CD14-positive monocyte (primary cell): ENCODE measurements around the gene RHOF. TPM values are rescaled to one million over a fixed set of nuclear protein-coding genes. Genes with fewer than 3 reads are reported as not detected.

Experiments
- DNase-seq, 3 donors: peaks; one replicate each; pipeline ENCODE4 v3.0.0-alpha.2; 2011 to 2022
- H2AFZ ChIP-seq: 2 replicates; pipeline ENCODE4 v1.6.0; 2012; ENCODE audit warnings: mild to moderate bottlenecking, low read depth, low read length, inconsistent platforms; ENCODE audit not compliant: insufficient read depth, poor library complexity, severe bottlenecking
- H3K27ac ChIP-seq, 2 donors: 1 replicate in 1 of 2; 2 replicates in 1 of 2; pipeline ENCODE4 v1.5.1; 2012 to 2013; ENCODE audit warnings: low read length in 2 of 2, control low read depth in 1 of 2, inconsistent platforms in 1 of 2, low read depth in 1 of 2, mild to moderate bottlenecking in 1 of 2
- H3K27me3 ChIP-seq, 2 donors: one replicate each; pipeline versions ENCODE4 v1.6.0 to v1.6.1; 2011 to 2013; ENCODE audit warnings: low read length in 2 of 2; ENCODE audit not compliant: control insufficient read depth in 2 of 2, insufficient read depth in 2 of 2
- H3K36me3 ChIP-seq, 2 donors: replicated peaks in 1 of 2; 1 replicate in 1 of 2; 2 replicates in 1 of 2; pipeline versions ENCODE4 v1.5.1 to v1.6.1; 2012 to 2013; ENCODE audit warnings: low read length in 2 of 2, control low read depth in 1 of 2, inconsistent platforms in 1 of 2, mild to moderate bottlenecking in 1 of 2; ENCODE audit not compliant: insufficient read depth in 2 of 2, control insufficient read depth in 1 of 2
- H3K4me1 ChIP-seq, 2 donors: 1 replicate in 1 of 2; 2 replicates in 1 of 2; pipeline versions ENCODE4 v1.5.1 to v1.6.1; 2012 to 2013; ENCODE audit warnings: low read length in 2 of 2, control low read depth in 1 of 2, inconsistent platforms in 1 of 2, mild to moderate bottlenecking in 1 of 2, moderate library complexity in 1 of 2; ENCODE audit not compliant: insufficient read depth in 2 of 2, control insufficient read depth in 1 of 2
- H3K4me2 ChIP-seq: replicated peaks from 2 replicates; pipeline ENCODE3; 2012; ENCODE audit warnings: low read length, moderate library complexity, mild to moderate bottlenecking; ENCODE audit not compliant: poor library complexity, severe bottlenecking; ENCODE audit errors: extremely low read depth
- H3K4me3 ChIP-seq, 3 experiments: fragments of 200-600 bp in 1 of 3; sonication (generic) in 1 of 3; replicated peaks in 1 of 3; 1 replicate in 2 of 3; 2 replicates in 1 of 3; pipeline ENCODE4 v1.5.1; 2011 to 2013; ENCODE audit warnings: low read length in 3 of 3, mild to moderate bottlenecking in 3 of 3, control low read depth in 2 of 3, low read depth in 2 of 3, inconsistent platforms in 1 of 3, moderate library complexity in 1 of 3
- H3K79me2 ChIP-seq: 2 replicates; pipeline ENCODE4 v1.6.0; 2012; ENCODE audit warnings: mild to moderate bottlenecking, control low read depth, inconsistent platforms, low read length, moderate library complexity; ENCODE audit not compliant: insufficient read depth
- H3K9ac ChIP-seq: 2 replicates; pipeline ENCODE4 v1.6.0; 2017; ENCODE audit warnings: low read length, mild to moderate bottlenecking; ENCODE audit not compliant: insufficient read depth, poor library complexity, severe bottlenecking
- H3K9me3 ChIP-seq, 2 donors: replicated peaks in 1 of 2; 1 replicate in 1 of 2; 2 replicates in 1 of 2; pipeline versions ENCODE4 v1.5.1 to v1.6.1; 2012 to 2013; ENCODE audit warnings: low read length in 2 of 2, control low read depth in 1 of 2; ENCODE audit not compliant: control insufficient read depth in 1 of 2, insufficient read depth in 1 of 2
- H4K20me1 ChIP-seq: 2 replicates; pipeline ENCODE4 v1.6.0; 2012; ENCODE audit warnings: mild to moderate bottlenecking, low read length, control low read depth, moderate library complexity; ENCODE audit not compliant: insufficient read depth
- H3K27ac Mint-ChIP-seq, 7 donors: one replicate each; pipeline ENCODE4 v1.8.0; 2020; ENCODE audit warnings: mild to moderate bottlenecking in 7 of 7, mixed read lengths in 7 of 7, moderate library complexity in 6 of 7, inconsistent platforms in 2 of 7
- H3K27me3 Mint-ChIP-seq, 3 donors: one replicate each; pipeline ENCODE4 v1.8.0; 2021 to 2022; ENCODE audit warnings: low read depth in 3 of 3, mild to moderate bottlenecking in 3 of 3, mixed read lengths in 3 of 3, moderate library complexity in 3 of 3, inconsistent platforms in 1 of 3
- H3K36me3 Mint-ChIP-seq, 2 donors: one replicate each; pipeline ENCODE4 v1.8.0; 2020; ENCODE audit warnings: mixed read lengths in 2 of 2, inconsistent platforms in 1 of 2, mild to moderate bottlenecking in 1 of 2
- H3K4me1 Mint-ChIP-seq: one replicate; pipeline ENCODE4 v1.8.0; 2020; ENCODE audit warnings: mild to moderate bottlenecking, mixed read lengths
- H3K4me3 Mint-ChIP-seq, 2 donors: one replicate each; pipeline ENCODE4 v1.8.0; 2020; ENCODE audit warnings: mild to moderate bottlenecking in 2 of 2, mixed read lengths in 2 of 2, moderate library complexity in 1 of 2
- H3K9me3 Mint-ChIP-seq, 7 donors: one replicate each; pipeline ENCODE4 v1.8.0; 2020 to 2022; ENCODE audit warnings: mixed read lengths in 7 of 7, mild to moderate bottlenecking in 6 of 7, moderate library complexity in 6 of 7, inconsistent platforms in 2 of 7
- CTCF ChIP-seq: fragments of 200-600 bp; IDR thresholded peaks from one replicate; pipeline ENCODE4 v1.8.0; 2022; ENCODE audit warnings: antibody characterized with exemption, mild to moderate bottlenecking
- WGBS: methylation state at CpG from one replicate; pipeline ENCODE4 v1.1.5; 2013; ENCODE audit warnings: missing lambda C conversion rate; ENCODE audit not compliant: insufficient coverage; 5-methylcytosine and 5-hydroxymethylcytosine counted together
- intact Hi-C, 2 donors: fragments of 100-400 bp; cut with micrococcal nuclease; formaldehyde crosslinking; loops; one replicate each; pipeline versions ENCODE4 v1.15.0 to v1.15.1; 2023
- polyA plus RNA-seq, 3 donors: library from polyadenylated mRNA; depleted of rRNA in 1 of 3; unstranded in 2 of 3; stranded (reverse) in 1 of 3; fragments of 300-500 nt in 2 of 3; fragments of >200 nt in 1 of 3; fragmentation: Illumina TruSeq in 2 of 3; gene quantifications; 1 replicate in 2 of 3; 2 replicates in 1 of 3; pipeline ENCODE4 v1.2.3, GENCODE V29; 2012 to 2021

The RHOF gene
- polyA plus RNA-seq, 3 donors = 7.1 to 25.9 (median 13.6) TPM

- intact Hi-C loops = no loop called here
- no peak for DNase-seq
- Histone ChIP-seq H2AFZ (no peak overlapping the region), H3K4me3 (no peak overlapping the region), H3K27ac (no peak overlapping the region), H3K4me2 (no peak overlapping the region), H3K36me3 (no peaks in the 10 kb centered on the region), H3K9me3 (no peaks in the 10 kb centered on the region), H3K79me2 (no peaks in the 10 kb centered on the region), H3K27me3 (no peaks in the 10 kb centered on the region), H4K20me1 (no peaks in the 10 kb centered on the region), H3K9ac (no peak overlapping the region), H3K4me1 (no peaks in the 10 kb centered on the region)
- TF ChIP-seq CTCF = no peak
- no CpG with 5 or more reads among the region's 7 CpGs for WGBS
- H3K4me1 Mint-ChIP-seq = no peaks in the 10 kb centered on the region
- no peaks in the 10 kb centered on the region for H3K36me3 Mint-ChIP-seq
- no peak overlapping the region for H3K27ac Mint-ChIP-seq
- no peak overlapping the region for H3K4me3 Mint-ChIP-seq
- H3K9me3 Mint-ChIP-seq = peaks cover 0 to 2% (median 0%) of the 10 kb centered on the region in 7 donors
- H3K27me3 Mint-ChIP-seq = peaks cover 0 to 1% (median 0%) of the 10 kb centered on the region in 3 donors
Measured at GRCh38 chr12:121731473-121731872, 62.0 kb downstream of the RHOF start.

DNA sequence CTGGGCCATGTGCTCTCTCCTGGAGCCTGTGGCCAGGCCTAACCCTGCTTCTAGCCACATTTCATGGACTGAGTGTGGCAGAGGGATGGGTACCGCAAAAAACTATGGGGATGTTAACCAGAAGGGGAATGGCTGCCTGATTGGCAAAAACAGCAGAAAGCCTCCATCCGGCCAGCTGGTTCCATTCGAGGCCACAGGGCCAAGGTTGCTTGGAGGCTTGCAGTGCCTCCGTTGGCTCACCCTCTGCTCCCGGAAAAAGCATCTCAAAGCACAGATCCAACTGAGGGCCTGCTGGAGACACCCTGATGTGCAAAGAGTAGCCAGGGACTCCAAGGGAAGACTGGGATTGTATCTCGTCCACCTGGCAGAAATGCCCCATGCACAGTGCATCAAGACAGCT lies 64.5 kb downstream of the RHOF start:
- Histone ChIP-seq H3K4me2 (no peak overlapping the region), H3K27ac (no peak overlapping the region), H2AFZ (no peak overlapping the region), H3K27me3 (no peaks in the 10 kb centered on the region), H3K36me3 (no peaks in the 10 kb centered on the region), H3K4me1 (no peaks in the 10 kb centered on the region), H3K9ac (no peak overlapping the region), H3K9me3 (no peaks in the 10 kb centered on the region), H4K20me1 (no peaks in the 10 kb centered on the region), H3K79me2 (no peaks in the 10 kb centered on the region), H3K4me3 (no peak overlapping the region)
- Mint-ChIP-seq H3K4me3 (no peak overlapping the region), H3K4me1 (no peaks in the 10 kb centered on the region), H3K9me3 (peaks cover 0 to 2% (median 0%) of the 10 kb centered on the region in 7 donors), H3K36me3 (no peaks in the 10 kb centered on the region), H3K27me3 (peaks cover 0 to 1% (median 0%) of the 10 kb centered on the region in 3 donors), H3K27ac (peak overlapping the region in 1 of 7 donors; percentile 78)
- intact Hi-C loops = no loop called here
- WGBS = 92% methylated on average over 6 of the region's 6 CpGs
- no peak for TF ChIP-seq CTCF
- no peak for DNase-seq

Other genes with a start within 250 kb of the RHOF start
- gene KDM2B, start 212.7 kb downstream of the RHOF start, polyA plus RNA-seq = 10 to 100 TPM in 1 of 3 donors, 1 to 10 TPM in 2; 9.7 to 68.1 (median 9.7) TPM
- gene ORAI1, start 167.2 kb downstream of the RHOF start, polyA plus RNA-seq = 10 to 100 TPM; 36.4 to 77.9 (median 54.6) TPM
- gene MORN3, start 124.0 kb downstream of the RHOF start, polyA plus RNA-seq = under 1 TPM in 1 of 3 donors, not detected in 2; 0.17 TPM
- gene TMEM120B, start 80.9 kb downstream of the RHOF start, polyA plus RNA-seq = 1 to 10 TPM in 2 of 3 donors, under 1 TPM in 1; 0.65 to 2.4 (median 1.1) TPM
- 1 to 10 TPM in 1 of 3 donors, under 1 TPM in 2; 0.28 to 9.0 (median 0.60) TPM for gene SETD1B, start 10.3 kb upstream of the RHOF start, polyA plus RNA-seq
- under 1 TPM in 2 of 3 donors, not detected in 1; 0.19 to 0.75 TPM for gene HPD, start 65.2 kb upstream of the RHOF start, polyA plus RNA-seq
- gene PSMD9, start 95.1 kb upstream of the RHOF start, polyA plus RNA-seq = 100 to 1,000 TPM in 1 of 3 donors, 10 to 100 TPM in 2; 89.6 to 135 (median 93.3) TPM
- gene CFAP251, start 124.9 kb upstream of the RHOF start, polyA plus RNA-seq = under 1 TPM in 2 of 3 donors, not detected in 1; 0.08 to 0.17 TPM
- under 1 TPM; 0.34 to 0.79 (median 0.56) TPM for gene BCL7A, start 228.2 kb upstream of the RHOF start, polyA plus RNA-seq